HG03280 (cell line): ENCODE measurements around the gene PTCH1.

Experiments
- ATAC-seq: cut with Tn5 transposase; IDR thresholded peaks from one replicate; pipeline ENCODE4 v1.9.1; 2021; ENCODE audit warnings: mild to moderate bottlenecking, moderate library complexity; ENCODE audit not compliant: unreplicated experiment

Gene PTCH1

DNA sequence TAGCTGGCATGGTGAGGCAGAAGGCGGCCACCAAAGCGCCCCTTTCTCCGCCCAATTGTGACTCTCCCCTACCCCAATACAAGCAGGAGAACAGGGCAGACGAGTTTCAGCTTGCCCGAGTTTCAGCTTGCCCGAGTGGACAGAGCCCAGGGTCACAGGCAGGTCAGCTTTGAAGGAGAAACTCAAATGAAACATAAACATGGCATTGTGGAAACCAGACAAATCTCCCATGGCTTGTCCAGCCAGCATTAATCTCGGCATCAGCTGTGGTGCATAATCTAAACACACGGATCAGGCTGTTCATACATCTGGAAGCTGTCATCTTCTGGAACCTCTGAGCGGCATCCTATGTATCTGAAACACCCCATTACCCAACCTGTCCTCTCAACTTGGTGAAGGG, 16.9 kb downstream of the PTCH1 start:
- no peak for ATAC-seq

DNA sequence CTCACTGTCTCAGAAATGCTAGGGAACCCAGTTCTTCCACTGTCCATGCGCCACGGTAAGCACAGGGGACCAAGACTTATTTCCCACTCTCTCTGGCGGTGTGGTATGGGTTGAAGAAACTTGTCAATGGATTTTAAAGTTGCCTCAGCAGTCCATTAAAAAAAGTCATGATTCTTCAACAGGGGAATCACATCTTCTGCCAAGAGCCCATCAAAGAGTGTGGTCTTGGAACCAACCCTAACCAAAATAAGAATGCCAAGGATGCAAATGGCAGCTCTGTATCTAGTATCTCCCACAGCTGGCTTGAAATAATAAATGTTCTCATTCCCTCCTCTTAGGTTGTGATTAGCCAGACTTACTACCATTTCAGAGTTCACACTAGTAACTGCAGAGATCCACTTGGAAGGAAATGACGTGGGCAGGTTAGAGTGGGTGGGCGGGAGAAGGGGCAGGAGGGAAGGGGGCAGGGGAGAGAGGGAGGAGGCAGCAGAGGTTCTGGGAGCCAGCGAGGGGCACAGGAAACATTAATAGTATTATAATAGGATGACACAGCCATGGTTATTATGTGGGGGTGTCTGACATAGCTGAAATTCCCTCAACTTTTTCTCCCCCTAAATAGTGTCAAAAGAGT, 17.6 kb downstream of the PTCH1 start:
- ATAC-seq: no peak

DNA sequence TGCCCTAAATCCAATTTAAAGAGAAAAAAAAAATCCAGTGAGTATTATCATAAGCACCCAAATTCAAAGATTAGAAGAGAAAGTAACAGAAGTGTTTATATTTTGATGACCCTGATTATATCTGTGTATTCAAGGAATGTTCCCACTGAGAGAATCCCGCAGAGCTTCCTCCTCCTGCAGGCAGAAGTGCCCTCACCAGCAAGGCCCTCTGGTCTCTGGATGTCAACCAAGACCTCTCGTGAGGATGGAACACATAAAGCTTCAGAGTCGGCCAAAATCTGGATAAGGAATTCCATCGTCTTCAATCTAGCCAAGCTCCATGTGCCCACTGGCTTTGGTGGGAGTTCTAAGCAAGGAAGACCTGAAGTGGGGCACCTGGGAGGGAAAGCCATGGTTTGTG, 18.1 kb downstream of the PTCH1 start:
- no peak for ATAC-seq

DNA sequence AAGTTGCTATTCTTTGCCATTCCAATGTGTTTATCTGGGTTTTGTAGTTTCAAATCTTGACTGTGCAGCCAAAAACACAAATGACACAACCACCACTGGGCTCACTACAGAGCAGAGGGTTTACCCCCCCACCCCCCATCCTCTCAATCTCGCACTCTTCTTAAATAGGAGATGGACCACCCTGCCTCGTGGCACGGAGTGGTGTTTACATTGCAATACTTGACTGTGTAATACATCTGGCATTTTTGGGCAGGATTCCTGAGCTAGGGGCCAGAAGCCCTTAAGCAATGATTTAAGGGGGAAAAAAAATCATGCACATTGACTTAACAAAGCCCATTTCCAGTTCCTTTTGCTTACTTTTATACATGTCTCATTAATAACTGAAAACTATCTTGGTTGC, 19.0 kb downstream of the PTCH1 start:
- no peak for ATAC-seq

DNA sequence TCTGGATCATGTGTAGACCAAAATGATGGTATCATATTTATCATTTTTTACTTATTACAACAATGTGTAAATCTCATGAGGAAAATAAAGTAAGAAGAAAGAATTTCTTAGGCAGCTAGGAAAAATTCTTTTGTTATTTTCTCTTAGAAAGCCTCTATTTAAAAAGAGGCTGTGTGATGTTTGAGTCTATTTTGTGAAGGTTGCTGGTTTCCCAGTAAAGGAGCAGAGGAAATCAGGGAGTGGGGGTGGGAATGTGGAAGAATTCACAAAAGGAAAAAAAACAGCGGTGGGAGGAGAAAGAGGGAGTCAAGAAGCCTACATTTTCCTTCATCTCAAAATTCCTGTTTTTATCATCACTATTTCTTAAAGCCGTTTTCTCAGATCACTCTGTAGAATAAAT, 20.1 kb downstream of the PTCH1 start:
- no peak for ATAC-seq

DNA sequence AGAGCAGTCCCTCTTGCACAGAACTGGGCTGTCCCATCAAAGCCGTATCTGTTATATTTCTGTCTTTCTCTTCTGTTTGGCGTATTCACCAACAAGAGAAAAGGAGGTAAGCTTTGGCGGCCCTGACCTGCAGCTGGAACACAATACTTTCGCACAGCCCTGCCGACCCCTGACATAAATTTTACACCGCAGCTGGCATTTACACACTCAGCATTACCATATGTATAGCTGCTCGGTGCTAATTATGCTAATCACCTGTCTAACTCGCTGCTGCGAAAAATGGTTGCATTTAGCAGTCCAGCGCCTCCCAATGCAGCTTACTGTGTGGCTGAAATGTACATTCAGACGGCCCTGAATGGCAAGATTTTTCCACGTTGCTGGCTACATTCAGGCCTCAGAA, 20.8 kb downstream of the PTCH1 start:
- ATAC-seq: no peak

DNA sequence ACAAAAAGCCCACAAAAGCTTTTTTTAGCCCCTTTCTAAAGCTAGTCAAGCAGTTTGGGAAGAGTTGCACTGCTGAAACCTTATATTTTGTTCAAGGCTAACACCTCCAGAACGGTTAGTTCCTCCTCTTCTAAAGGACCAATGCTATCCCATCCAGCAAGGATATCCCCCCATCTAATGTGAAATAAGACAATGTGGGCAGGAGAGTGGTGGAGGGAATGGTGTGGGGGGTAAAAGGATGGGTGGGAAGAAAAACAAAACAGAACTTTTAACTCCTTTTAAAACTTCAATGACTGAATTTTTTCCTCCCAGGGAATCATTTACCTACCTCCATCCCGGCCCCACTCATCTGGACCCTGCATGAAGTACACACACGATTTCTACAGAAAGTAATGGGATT, 21.2 kb downstream of the PTCH1 start:
- no peak for ATAC-seq

DNA sequence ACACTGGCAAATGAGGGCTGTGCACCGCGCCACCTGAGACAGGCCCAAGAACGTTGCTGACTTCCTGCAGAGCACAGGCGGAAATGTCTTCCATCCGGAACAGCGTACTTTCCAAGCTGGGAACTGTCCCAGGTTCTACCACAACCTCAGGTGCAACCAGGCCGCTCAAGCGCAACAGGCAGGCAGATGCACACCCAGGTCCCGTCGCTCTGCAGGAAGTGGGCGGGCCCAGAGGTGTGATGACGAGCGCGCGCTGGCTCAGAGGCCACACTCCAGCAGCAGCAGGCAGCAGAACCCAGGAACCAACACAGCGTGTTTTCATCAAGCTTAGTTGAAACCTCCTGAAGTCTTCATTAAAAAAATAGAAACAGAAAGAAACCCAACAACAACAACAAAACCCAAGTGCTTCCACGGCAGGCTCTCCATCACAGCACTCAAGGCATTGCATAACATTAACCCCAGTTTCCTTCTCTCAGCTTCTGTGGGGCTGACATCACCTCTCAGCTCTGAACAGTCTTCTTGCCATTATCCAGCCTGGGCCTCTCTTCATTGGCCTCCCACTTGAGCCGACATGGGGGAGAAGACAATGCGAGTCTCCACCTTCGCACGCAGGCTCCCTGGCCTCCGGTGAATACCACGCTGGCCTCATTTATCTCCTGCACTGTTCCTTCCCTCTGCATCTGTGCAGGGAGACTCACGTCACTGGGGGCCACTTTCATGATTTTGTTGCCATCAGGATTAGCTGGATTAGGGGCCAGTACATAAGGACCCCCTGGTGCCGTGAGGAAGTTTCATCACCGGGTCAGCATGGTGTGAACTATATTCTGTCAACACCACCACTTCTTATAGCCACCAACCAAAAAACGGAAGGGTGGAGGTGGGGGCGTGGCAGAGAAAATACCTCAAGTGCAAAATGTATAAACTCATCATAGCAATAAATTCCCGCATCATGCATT, 22.1 kb downstream of the PTCH1 start:
- ATAC-seq: peak; percentile 97

DNA sequence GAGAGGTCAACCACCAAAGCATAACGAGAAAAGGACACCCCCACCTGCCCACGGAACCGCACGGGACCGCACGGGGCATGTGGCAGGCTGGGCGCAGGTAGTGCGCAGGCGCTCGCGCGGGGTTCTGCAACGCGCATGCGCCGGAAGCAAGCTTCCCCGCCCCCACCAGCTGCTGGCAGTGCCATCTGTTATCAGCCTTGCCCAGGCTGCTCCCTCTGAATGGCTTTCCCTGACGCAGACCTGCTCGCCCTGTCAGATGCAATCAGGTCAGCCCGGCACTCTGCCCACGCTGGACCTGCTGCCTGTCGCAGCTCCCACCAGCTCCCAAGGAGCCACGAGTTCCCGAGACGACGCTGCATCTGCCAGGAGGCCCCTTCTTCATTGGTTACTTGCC, 22.8 kb downstream of the PTCH1 start:
- ATAC-seq: peak; percentile 41

DNA sequence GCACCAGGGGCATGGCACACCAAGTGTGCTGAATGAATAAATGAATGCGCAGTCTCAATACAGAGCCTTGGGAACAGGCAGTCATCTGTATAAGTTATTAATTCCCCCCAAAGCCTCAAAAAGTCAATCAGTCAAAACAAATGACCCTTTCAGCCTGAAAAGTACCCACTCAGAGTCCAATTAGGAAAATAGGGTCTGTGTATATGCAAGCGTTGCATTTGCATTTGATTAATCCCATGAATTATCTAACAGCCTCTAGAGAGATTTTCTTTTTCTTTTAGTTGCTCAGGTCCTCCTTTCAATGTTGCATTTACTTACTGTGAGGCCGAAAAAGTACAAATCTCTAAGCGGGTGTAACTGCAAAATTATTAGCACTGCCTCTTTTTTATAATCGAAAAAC, 23.4 kb downstream of the PTCH1 start:
- ATAC-seq: no peak

DNA sequence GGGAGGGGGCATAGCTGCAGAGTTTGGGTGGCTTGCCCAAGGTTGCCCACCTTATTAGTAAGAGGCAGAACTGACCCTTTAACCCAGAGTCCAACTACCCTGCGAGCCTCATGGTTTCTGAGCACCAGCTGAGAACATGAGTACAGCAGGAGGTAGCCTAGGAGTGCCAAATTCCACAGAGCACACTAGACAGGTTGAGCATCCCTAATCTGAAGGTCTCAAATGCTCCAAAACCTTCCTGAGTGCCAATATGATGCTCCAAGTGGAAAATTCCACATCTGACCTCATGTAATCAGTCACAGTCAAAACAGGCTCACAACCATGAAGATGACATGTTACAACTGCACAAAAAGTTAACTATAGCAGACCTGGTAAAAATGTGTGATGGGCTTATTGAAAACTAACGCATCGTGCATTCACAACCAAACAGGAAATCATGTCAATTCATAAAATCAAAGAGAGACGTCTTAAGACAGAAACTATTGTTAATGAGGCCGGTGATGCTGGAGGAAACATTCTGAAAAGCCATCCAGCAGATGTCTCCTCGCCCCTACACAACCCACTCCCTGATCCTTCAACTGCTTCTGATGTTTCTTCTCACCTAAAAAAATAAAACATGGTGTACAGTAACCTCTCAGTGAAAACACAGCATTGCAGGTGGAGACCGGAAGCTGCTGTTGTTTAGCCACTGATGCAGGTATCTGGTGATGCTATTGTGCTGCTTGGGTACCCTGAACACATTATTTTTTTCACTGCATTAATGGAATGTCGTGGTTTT, 25.0 kb downstream of the PTCH1 start:
- ATAC-seq: no peak

DNA sequence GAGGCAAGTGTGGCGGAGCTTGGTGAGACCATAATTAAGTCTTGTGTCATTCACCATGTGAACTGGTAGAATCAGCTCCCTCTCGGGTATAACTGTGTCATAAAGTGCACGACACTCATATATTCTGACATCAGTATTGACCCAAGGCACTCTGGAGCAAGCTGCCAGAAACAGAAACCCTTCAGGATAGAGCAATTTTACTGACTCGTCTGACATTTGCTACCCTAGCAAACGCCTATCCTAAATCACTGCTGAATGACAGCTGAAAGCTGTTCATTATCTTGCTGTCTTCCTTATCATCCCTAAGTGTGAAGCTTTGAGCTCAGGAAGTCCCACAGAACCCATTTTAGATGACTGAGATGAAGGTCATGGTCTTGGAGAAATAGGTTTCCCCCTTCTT, 27.8 kb downstream of the PTCH1 start:
- no peak for ATAC-seq

DNA sequence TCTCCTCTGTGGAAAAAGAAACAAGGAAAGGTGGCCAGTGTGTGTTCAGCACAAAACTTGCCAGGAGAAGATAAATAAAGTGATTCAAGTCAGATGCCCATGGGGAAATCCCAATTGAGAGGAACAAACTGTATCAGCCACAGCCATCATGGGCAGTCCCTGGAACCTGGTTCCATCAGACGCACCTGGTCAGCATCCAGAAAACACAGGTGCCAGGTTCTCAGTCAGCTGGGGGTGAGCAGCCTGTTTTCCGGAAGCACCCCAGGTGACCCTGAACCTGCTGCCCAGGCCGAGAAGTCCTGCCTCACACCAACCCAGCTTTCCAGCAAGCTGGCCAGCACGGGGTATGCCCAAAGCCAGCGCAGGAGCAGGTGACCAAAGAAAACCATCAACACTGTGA, 30.5 kb downstream of the PTCH1 start:
- ATAC-seq: no peak

DNA sequence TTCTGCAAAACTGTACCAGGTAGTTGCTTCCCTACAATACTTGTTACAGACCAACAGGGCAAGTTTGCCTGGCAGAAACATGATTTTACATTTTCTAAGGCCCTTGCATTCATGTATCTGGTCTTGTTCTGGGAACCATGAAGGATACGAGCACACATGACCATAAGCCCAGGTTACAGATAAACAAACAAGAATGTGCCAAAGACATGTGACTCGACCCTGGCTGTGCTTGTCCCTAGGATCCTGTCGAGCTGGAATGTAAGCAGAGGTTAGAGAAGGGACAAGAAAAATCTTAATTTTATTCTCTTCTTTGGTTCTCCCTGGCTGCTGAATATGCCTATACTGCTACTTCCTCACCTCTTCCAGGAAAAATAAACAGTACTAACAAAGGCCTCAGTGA, 32.5 kb downstream of the PTCH1 start:
- no peak for ATAC-seq

DNA sequence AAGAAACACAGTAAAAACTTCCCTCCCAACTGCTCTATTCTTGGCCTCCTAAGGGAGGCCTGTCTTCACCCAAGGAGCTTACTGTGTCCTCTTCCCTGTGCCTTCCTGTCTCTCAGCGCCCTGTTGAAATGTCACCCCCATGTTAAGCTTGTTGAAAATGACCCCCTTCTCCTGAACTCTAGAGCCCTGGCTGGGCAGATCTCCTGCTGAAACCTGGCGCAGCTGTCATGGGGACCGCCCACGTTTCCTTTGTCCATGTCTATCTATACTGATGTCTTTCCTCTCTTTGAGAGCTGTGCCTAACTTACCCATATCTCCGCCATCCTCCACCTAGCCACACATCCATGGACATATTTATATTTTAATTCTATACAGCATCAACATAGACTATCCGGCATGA, 33.3 kb downstream of the PTCH1 start:
- ATAC-seq: no peak

DNA sequence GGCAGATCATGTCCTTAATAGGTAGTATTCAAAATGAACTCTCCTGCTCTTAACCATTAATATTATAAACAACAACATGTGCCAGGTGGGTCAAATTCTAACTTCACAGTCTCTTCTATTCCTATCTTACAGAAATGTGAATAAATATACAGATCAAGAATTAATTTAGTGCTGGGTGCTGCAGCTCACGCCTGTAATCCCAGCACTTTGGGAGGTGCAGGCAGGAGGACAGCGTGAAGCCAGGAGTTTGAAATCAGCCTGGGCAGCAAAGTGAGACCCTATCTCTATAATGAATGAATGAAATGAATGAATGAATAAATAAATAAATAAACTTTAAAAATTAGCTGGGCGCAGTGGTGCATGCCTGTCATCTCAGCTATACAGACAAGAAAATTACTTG, 34.1 kb downstream of the PTCH1 start:
- ATAC-seq: no peak

DNA sequence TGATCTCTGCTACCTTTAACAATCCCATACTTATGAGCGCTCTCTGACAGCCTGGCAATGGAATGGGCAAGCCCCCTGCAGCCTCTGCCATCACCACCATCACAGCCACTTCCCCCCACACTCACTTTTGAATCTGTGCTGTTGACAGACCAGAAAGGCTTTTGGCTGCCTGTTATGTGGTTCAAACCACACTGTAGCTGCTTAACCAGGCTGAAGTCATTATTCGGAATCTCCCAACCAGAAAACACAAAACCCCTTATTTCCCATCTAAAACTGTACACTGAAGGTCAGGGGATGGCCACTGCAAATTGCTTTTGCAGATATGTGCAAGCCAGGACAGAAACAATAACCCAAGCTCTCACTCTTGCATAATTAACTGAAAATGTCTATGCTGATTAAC, 35.8 kb downstream of the PTCH1 start:
- ATAC-seq: no peak

DNA sequence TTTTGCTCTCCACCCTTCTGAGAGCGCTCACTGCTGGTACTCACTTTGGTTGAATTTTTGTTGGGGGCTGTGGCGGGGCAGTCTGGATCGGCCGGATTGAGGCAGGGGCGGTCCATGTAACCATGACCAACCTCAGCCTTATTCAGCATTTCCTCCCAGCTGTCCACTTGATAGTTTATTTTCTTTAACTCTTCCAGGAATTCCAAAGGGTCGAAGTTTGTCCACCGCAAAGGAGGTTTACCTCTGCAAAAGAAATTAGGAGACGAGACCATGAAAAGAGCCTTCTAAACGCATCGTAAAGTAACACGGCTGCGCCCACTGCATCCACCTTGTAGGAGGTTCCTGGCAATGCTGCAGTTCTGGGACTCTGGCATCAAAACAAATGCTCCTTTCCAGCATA, 36.4 kb downstream of the PTCH1 start:
- no peak for ATAC-seq

DNA sequence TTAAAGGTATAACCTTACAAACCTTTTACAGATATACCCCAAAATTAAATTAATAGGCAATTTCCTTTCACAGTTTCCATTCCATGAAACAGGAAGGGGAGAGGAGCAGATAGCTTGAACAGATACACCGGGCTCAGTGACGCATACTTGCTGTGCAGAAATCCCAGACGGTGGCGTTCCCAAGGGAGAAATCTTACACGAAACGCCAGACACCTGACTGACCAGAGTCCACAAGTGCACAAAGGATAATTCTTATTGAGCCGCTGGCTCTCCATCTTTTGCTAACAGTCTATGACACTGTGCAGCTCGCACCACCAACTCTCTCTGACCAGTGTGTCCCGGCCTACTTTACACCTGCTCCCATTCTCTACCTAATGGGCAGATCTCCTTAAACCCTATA, 37.4 kb downstream of the PTCH1 start:
- ATAC-seq: no peak

DNA sequence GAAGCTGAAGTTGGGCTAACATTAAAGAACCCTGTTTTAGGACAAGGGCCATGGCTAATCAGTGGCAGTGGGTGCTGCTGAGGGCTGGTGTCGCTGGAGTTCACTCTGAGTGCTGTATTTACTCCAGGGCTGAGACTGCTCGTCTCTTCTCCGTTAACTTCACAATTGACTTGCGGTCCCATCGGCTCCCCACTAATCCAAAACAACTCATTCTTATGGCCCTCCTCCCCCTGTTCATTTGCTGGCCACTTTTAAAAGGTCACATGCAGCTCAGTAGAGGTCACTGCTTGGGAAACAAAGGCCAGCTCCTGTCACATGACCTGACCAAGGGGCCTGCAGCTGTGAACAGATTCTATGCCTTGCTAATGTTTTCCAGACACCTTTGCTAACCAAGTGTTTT, 38.4 kb downstream of the PTCH1 start:
- no peak for ATAC-seq

DNA sequence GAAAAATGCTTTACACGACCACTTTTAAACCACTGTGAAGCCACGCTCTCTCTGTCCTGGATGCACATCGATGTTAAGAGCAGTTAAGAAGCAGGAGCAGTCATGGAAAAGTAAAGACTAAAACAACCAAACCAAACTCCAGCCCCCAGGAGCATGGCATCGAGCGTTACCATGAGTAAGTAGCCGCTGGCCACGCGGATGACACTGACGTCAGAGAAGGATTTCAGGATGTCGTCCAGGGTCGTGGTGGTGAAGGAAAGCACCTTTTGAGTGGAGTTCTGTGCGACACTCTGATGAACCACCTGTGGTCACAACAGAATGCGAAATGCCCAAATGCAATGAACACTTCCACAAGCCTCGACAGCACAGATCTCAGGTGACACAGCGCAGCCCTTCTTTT, 38.9 kb downstream of the PTCH1 start:
- no peak for ATAC-seq

DNA sequence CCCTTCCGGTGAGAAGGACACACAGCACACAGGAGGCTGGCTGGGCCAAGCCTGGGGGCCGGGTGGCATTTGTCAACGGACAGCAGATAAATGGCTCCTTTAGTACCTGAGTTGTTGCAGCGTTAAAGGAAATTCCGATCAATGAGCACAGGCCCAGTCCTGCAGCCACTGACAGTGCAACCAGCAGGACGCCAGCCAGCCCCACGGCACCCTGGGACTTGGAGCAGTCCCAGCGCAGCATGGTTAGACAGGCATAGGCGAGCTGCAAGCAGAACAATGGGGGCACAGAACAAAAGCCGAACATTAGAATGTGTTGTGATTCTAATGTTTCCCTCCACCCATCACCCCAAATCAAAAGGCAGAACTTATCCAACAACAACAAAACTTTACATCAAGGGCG, 39.3 kb downstream of the PTCH1 start:
- ATAC-seq: no peak
